ENCODE measurements around the gene TBC1D4. TPM values are rescaled to one million over a fixed set of nuclear protein-coding genes. Genes with fewer than 3 reads are reported as not detected.

TBC1D4 gene
- total RNA-seq, 2 experiments from 2014 or later = 37.4 to 42.0 TPM

DNA sequence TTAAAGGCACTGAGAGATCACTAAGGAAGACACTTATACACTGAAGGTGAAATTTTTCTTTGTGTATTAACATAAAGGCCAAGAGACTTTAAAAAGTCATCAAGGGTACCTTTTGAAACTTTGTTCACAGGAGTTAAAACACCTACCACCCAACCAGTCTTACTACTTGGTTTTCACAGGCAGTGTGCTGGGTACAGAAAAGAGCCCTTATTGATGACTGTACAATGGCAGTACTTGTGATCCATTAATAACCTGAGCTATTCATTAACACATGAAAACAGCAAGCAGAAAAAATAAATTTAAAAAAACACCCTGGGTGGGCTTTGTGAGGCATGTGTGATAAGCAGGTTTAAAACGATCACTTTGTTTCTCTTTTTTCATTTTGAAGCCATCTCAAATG lies 148.9 kb downstream of the TBC1D4 start:
- Histone ChIP-seq H3K27me3 (ENCODE audit: control insufficient read depth in 1 of 2, insufficient read depth in 2 of 2, low read length in 2 of 2) (no peaks in the 10 kb centered on the region), H3K9me3 (ENCODE audit: control insufficient read depth in 1 of 2, insufficient read depth in 1 of 2, low read length in 2 of 2) (no peaks in the 10 kb centered on the region), H3K4me1 (ENCODE audit: insufficient read depth, low read length) (no peaks in the 10 kb centered on the region), H3K36me3 (ENCODE audit: insufficient read depth, low read length) (no peaks in the 10 kb centered on the region), H3K27ac (ENCODE audit: low read depth in 1 of 2, low read length in 2 of 2) (no peak overlapping the region), H3K4me3 (ENCODE audit: low read length) (no peak overlapping the region)
- no peak overlapping the region for H3K27ac Mint-ChIP-seq
- ChIA-PET CTCF (no interaction called here), POLR2A (no interaction called here)
- no peak for ATAC-seq (ENCODE audit: poor library complexity)
- intact Hi-C loops (cut with DNase I, micrococcal nuclease) = loop anchor here in 1 of 2 experiments (5.0 kb wide), 1 partner anchor 204 kb away; the partner anchor contains the start of gene COMMD6
- H3K9me3 Mint-ChIP-seq = no peaks in the 10 kb centered on the region
- H3K36me3 Mint-ChIP-seq (ENCODE audit: low read depth) = no peaks in the 10 kb centered on the region
- TF ChIP-seq, protein P1, sequence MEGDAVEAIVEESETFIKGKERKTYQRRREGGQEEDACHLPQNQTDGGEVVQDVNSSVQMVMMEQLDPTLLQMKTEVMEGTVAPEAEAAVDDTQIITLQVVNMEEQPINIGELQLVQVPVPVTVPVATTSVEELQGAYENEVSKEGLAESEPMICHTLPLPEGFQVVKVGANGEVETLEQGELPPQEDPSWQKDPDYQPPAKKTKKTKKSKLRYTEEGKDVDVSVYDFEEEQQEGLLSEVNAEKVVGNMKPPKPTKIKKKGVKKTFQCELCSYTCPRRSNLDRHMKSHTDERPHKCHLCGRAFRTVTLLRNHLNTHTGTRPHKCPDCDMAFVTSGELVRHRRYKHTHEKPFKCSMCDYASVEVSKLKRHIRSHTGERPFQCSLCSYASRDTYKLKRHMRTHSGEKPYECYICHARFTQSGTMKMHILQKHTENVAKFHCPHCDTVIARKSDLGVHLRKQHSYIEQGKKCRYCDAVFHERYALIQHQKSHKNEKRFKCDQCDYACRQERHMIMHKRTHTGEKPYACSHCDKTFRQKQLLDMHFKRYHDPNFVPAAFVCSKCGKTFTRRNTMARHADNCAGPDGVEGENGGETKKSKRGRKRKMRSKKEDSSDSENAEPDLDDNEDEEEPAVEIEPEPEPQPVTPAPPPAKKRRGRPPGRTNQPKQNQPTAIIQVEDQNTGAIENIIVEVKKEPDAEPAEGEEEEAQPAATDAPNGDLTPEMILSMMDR (IDR thresholded peaks at IDR 0.05) = no peak
- no peak overlapping the region for H3K4me3 Mint-ChIP-seq
- H3K4me1 Mint-ChIP-seq (ENCODE audit: low read depth) = peaks cover 5% of the 10 kb centered on the region
- DNase-seq = no peak
- no peaks in the 10 kb centered on the region for H3K27me3 Mint-ChIP-seq

DNA sequence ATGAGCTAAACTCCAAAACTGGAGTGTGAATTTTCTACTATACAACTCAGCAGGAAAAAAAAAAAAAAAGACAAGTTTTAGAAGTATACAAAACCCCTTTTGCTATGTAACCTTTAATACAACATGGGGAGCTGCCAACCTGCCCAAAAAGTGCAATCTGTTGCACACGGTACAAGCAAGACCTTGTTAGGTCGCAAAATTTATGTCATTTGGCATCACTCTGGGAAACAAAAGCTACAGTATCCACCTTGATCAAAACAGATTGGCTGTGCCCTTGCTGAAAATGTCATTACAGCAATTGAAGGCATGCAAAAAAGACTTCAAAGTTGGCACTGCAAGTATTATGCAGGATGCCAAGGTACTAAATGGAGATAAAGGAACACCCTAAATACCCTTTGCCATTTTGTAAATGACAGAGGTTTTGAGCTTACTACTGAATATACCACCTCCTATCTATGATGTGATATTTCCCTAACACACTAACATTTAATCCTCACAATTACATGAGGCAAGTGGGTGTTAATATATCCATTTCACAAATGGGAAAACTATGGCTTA lies 150.1 kb downstream of the TBC1D4 start:
- ChIA-PET POLR2A (interaction anchor here (0.6 kb wide), 2 partner anchors 13 to 1660 kb away, joined by 3 read pairs; partner anchors contain the start of gene CLN5), CTCF (interaction anchor here (1.5 kb wide), 1 partner anchor 26 kb away, joined by 7 read pairs; no protein-coding TSS in a partner anchor)
- no peaks in the 10 kb centered on the region for H3K4me1 ChIP-seq (ENCODE audit: insufficient read depth, low read length)
- Mint-ChIP-seq H3K9me3 (no peaks in the 10 kb centered on the region), H3K36me3 (ENCODE audit: low read depth) (no peaks in the 10 kb centered on the region), H3K4me1 (ENCODE audit: low read depth) (peaks cover 18% of the 10 kb centered on the region), H3K27ac (no peak overlapping the region), H3K4me3 (no peak overlapping the region), H3K27me3 (no peaks in the 10 kb centered on the region)
- no peaks in the 10 kb centered on the region for H3K9me3 ChIP-seq (ENCODE audit: control insufficient read depth in 1 of 2, insufficient read depth in 1 of 2, low read length in 2 of 2)
- H3K27me3 ChIP-seq (ENCODE audit: control insufficient read depth in 1 of 2, insufficient read depth in 2 of 2, low read length in 2 of 2) = no peaks in the 10 kb centered on the region
- TF ChIP-seq, protein P1 (IDR thresholded peaks at IDR 0.05) = no peak
- ATAC-seq (ENCODE audit: poor library complexity) (no peak), DNase-seq (no peak)
- intact Hi-C loops (cut with DNase I, micrococcal nuclease) = loop anchor here in 1 of 2 experiments (5.0 kb wide), 1 partner anchor 205 kb away; the partner anchor contains the start of gene COMMD6
- no peaks in the 10 kb centered on the region for H3K36me3 ChIP-seq (ENCODE audit: insufficient read depth, low read length)
- no peak overlapping the region for H3K27ac ChIP-seq (ENCODE audit: low read depth in 1 of 2, low read length in 2 of 2)
- no peak overlapping the region for H3K4me3 ChIP-seq (ENCODE audit: low read length)

DNA sequence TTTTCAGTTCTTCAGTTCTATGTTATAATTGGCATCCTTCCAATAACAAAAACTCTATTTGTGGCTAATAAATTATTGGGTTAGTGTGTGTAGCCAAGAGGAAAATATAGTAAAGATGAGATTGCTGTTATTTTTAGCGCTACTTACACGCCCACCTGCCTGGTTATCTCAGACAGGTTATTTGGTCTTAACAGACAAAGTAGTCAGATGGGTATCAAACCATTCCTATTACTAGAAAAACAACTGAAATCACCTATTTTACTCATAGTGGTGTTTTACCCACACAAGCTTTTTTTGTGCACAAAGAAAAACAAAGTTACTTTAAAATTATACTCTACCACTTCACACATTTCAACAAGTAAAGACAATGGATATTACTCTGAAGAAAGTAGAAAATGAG lies 151.2 kb downstream of the TBC1D4 start:
- Histone ChIP-seq H3K36me3 (ENCODE audit: insufficient read depth, low read length) (no peaks in the 10 kb centered on the region), H3K9me3 (ENCODE audit: control insufficient read depth in 1 of 2, insufficient read depth in 1 of 2, low read length in 2 of 2) (no peaks in the 10 kb centered on the region), H3K27me3 (ENCODE audit: control insufficient read depth in 1 of 2, insufficient read depth in 2 of 2, low read length in 2 of 2) (no peaks in the 10 kb centered on the region), H3K27ac (ENCODE audit: low read depth in 1 of 2, low read length in 2 of 2) (no peak overlapping the region), H3K4me3 (ENCODE audit: low read length) (no peak overlapping the region), H3K4me1 (ENCODE audit: insufficient read depth, low read length) (peaks cover 5% of the 10 kb centered on the region)
- peaks cover 23% of the 10 kb centered on the region for H3K4me1 Mint-ChIP-seq (ENCODE audit: low read depth)
- intact Hi-C loops (cut with DNase I, micrococcal nuclease) = loop anchor here in 1 of 2 experiments (5.0 kb wide), 1 partner anchor 207 kb away; the partner anchor contains the start of gene COMMD6
- H3K36me3 Mint-ChIP-seq (ENCODE audit: low read depth) = peaks cover 11% of the 10 kb centered on the region
- H3K27me3 Mint-ChIP-seq = no peaks in the 10 kb centered on the region
- ATAC-seq (ENCODE audit: poor library complexity) (no peak), DNase-seq (no peak)
- no peak overlapping the region for H3K27ac Mint-ChIP-seq
- no peaks in the 10 kb centered on the region for H3K9me3 Mint-ChIP-seq
- H3K4me3 Mint-ChIP-seq = no peak overlapping the region
- TF ChIP-seq, protein P1 (IDR thresholded peaks at IDR 0.05) = no peak
- ChIA-PET POLR2A (no interaction called here), CTCF (interaction anchor here (0.9 to 1.2 kb wide), 2 partner anchors 27 to 37 kb away, joined by 3 to 4 read pairs; no protein-coding TSS in a partner anchor)

Data from CD4-positive, alpha-beta T cell (primary cell).